Stimulated activated CD4-positive, alpha-beta T cell treated with anti-CD3 and anti-CD28 coated beads, Interleukin-1b, Interleukin-23, amount 100 ng/mL, for 24 hours (primary cell): ENCODE results near the gene MUC4.
"Not testable (repeated sequence)": the region's sequence is repeated elsewhere in the genome, so short reads cannot be mapped to it uniquely, and the experiment has no call there.

Experiments used
- DNase-seq, 4 experiments: peaks; one replicate each; pipeline ENCODE4 v3.0.0-alpha.2; 2020; ENCODE audit warnings: low read depth in 4 of 4, low spot score in 1 of 4

Gene MUC4

DNA sequence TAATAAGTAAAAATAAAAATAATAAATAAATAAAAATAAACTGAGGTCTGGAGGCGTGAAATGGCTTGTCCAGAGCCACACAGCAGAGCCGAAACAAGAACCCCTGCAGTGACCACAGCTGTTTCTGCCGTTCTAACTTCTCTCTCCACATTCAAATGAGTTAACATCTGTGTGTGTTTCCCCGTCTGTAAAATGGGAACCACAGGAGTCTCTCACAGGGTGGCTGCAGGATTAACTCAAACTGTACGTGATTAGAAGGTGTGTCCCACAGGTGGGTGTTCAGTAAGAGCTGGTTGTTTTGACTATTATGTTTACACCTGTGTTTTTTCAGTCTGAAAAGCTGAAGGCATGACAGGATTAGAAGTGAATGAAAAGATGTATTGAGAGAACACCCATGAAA lies 27.0 kb upstream of the MUC4 start:
- DNase-seq = no peak

DNA sequence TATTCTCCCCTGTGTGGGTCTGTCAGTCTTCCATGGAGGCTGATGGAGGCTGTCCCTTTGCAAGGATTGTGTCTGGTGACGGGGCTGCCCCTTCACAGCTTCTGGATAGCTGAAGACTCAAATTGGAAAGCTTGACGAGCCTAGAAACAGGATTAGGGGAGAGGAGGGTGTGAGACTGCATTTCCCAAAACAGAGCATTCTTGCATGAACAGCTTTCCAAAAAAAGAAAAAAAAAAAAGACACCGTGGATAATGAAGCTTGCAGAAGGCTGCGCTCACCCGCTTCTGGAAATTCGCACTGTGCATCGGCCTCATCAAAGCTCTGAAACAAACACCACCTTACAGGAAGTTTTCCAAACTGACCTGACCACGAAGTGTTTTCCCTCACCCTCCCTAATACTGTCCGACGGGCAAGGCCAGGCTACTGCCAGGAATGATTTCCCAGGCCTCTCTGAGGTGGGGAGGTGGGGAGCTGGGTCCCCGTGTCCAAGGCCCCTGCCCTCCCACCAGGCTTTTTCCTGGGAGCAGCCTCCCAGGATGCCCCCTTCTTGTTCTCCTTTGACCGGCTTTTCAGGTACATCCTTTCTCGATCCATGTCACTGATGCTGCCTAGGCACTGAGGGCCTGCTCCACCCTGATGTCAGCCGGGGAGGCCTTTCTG lies 24.9 kb upstream of the MUC4 start:
- DNase-seq = no peak

DNA sequence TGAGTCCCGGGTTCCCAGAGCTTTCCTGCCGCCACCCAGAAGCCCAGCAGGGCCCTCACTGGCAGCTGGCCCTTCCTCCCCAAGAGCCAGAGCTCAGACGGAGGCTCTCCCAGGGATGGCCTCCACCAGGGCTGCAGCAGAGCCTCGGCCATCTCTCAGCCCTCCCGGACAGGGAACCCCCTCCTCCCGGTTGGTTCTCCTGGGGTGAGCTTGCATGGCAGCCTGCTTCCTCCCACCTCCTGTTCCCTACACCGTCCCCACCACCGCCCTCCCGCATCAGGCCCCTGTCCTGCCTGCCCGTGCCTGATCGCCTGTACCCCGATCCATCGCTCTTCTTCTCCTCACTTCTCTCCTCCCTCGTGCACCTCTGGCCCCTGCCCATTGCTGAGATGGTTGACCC lies 24.1 kb upstream of the MUC4 start:
- no peak for DNase-seq

DNA sequence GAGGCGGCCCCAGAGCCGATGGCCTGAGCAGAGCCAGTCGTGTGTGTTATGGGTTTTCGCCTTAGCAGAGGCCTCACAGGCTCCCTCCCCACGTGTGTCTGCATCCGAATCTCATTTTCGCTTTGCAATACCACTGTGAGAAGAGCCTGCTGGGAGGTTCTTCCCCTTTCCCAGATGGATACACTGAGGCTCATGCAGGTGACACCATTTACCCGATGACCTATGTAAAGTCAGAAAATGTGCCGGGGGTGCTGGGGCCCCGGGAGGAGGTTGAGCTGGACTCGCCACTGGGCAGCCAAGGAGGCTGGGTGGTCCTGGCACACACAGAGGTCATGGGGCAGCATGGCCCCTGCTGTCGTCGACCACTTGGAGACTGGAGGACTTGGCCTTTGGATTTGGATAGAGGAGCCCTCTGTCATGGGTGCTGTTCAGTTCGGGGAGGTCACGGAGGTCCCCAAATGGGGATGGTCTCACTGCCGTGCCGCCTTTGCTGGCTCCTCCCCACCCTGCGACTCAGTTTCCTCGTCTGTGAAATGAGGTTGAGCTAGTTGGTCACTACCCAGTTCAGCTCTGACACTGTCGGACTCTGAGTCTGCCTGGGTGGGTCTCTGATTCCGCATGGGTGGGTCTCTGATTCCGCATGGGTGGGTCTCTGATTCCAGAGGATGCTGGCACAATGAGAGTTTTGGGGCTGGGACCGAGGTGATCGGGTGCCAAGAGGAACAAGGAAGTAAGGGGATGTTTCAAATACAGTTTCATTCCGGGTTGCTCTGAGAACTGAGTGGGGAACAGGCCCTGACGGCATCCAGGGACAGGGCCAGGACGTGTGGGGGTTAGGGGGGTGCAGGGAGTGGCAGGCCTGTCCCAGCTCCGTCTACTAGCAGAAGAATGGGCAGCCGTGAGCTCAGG lies 23.2 kb upstream of the MUC4 start:
- DNase-seq = no peak

DNA sequence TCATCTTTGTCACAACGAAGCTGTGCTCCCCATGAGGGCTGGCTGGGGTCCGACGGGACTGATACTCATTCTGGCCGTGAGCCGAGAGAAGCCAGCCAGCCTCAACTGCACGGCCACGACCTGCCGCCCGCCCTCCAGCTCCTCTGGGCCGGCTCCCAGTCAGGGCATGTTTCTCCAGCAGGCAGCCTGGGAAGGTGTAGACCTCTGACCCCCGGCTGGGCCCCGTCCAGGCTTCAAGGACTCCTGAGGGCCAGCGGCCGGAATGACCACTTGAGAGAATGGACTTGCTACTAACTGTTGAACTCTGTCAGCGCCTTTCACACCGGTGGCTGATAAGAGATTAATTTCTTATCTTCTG lies 18.1 kb upstream of the MUC4 start:
- no peak for DNase-seq

DNA sequence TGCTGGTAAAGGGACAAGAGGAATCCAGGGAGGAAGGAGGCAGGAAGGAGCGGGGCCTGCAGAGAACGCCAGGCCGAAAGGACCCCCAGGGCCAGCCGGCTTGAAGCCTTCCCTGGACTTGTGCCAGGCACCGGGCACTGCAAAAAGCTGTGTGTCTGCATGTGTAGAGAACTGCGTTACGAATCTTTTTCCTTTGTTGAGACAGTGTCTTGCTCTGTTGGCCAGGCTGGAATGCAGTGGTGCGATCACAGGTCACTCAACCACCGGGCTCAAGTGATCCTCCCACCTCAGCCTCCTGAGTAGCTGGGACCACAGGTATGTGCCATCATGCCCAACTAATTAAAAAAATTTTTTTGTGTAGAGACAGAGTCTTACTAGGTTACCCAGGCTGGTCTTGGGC lies 17.0 kb upstream of the MUC4 start:
- no peak for DNase-seq

DNA sequence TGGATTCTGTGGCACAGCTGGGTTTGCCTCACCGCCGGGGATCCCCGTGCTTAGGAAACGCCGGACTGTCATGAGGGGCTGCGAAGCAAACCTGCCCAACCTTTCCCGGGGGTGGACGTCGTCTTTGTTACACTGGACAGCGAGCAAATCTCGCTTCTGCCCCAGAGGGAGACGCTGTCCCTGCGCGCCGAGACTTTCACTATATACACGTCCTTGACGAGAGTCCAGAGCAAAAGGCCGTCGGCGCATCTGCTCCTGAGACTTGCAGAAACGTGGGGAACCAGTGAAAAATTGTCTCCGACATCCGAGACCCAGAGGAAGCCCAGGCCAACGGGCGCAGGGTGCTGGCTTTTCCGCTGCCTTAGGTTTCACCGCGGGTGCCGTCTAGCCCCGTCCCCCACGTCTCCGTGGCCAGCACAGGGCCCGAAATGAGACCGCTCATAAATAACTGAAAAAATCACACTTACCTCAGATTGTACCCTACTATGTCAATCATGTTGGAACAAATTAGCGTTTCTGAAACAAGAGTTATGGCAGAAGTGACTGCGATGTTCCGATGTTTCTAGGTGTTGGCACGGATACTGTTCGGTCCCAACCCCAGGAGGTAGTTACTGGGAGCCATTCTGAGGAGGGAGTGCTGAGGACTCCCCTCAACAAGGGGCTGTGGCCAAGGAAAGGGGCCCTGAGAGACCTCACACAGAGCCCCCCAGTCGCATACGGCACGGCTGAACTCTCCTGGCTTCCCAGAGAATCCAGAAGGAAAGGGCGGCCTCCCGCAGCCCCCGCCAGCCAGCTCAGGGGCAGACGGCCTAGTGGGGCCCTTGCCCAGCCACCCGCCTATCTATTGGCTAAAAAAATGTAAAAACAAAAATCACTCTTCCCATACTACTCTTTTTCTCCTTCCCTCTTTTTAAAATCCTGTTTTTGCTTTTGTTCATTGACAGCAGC lies 14.4 kb upstream of the MUC4 start:
- no peak for DNase-seq

DNA sequence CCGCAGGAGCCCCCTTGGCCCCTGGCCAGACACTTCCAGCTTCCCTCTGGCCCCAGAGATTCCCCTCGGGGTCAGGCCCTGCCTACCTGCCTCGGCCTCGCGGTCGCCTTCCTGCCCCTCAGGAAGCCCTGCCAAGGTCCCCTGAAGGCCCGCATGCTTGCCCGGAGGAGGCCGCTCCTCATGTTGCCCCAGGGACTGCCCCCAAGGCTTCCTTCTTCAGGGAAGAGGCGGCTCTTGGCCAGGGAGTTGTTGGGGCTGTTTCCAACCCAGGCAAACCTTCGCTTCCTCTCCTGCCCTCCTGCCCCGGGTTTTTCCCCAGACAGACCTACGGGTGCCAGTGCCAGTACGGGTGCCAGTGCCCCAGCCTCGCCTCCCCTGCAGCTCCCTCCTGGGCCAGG lies 13.5 kb upstream of the MUC4 start:
- DNase-seq = no peak

DNA sequence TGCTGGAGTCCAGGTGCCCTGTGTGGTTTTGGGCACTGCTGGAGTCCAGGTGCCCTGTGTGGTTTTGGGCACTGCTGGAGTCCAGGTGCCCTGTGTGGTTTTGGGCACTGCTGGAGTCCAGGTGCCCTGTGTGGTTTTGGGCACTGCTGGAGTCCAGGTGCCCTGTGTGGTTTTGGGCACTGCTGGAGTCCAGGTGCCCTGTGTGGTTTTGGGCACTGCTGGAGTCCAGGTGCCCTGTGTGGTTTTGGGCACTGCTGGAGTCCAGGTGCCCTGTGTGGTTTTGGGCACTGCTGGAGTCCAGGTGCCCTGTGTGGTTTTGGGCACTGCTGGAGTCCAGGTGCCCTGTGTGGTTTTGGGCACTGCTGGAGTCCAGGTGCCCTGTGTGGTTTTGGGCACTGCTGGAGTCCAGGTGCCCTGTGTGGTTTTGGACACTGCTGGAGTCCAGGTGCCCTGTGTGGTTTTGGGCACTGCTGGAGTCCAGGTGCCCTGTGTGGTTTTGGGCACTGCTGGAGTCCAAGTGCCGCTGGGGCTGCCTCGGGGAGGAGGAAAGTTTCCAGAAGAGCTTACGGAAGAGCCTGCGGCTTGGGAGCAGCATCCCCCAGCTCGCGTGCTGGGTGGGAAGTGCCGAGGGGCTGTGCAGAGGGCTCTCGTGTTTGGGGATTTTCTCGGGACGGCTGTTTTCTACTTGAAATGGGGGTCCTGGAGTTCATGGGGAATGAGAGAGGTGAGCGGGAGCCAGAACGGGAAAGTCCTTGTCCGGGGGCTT lies 12.9 kb upstream of the MUC4 start:
- DNase-seq = not testable (repeated sequence)

DNA sequence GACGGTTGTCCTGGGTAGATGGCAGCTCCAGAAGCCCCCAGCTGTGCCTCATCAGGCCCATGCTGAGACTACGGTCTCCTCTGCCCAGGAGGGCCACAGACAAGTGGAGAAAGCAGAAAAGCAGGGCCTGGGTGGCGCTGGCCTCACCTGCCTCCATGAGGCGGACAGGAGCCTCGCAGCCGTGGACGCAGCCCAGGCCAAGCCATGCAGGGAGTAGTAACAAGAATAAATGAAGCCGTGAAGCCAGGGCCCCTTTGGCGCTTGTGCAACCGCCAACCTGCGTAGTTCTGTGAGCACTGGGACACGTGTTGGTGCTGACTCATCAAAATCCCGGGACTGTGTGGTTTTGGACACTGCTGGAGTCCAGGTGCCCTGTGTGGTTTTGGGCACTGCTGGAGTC lies 12.3 kb upstream of the MUC4 start:
- no peak for DNase-seq

DNA sequence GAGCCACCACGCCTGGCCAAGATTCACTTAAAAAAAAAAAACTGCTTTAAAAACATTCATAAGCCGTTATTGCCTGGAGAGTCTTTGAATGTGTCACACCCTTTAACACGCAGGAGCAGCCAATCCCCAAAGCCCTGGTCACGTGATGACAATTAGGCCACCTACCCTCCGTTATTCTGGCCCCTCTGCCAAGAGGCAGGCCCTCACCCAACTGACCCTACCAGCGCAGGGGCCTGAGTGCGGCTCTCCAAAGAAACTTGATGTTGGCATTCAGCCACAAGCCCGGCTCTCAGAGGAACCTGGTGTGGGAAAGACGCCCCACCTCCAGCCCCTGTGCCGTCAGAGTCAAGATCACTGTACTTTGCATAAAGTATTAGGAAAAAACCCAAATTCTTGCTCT lies 11.6 kb upstream of the MUC4 start:
- no peak for DNase-seq

DNA sequence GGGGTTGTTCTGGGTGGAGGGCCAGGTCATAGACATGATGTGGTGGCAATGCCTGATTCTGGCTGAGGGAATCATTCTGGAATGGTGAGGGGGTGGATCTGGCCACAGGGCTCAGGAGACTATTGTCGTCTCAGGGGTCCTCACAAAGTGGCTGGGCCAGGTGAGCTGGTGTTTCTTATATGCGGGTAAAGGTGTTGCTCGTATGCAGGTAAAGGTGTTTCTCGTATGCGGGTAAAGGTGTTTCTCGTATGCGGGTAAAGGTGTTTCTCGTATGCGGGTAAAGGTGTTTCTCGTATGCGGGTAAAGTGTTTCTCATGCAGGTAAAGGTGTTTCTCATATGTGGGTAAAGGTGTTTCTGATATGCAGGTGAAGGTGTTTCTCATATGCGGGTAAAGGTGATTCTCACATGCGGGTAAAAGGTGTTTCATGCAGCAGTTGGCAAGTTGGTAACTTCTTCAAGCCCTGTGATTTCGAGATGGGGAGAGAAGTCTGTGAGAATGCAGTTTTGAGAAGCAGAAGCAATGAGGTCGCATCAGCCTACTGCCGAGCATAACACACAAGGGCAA lies 10.5 kb upstream of the MUC4 start:
- DNase-seq = no peak

DNA sequence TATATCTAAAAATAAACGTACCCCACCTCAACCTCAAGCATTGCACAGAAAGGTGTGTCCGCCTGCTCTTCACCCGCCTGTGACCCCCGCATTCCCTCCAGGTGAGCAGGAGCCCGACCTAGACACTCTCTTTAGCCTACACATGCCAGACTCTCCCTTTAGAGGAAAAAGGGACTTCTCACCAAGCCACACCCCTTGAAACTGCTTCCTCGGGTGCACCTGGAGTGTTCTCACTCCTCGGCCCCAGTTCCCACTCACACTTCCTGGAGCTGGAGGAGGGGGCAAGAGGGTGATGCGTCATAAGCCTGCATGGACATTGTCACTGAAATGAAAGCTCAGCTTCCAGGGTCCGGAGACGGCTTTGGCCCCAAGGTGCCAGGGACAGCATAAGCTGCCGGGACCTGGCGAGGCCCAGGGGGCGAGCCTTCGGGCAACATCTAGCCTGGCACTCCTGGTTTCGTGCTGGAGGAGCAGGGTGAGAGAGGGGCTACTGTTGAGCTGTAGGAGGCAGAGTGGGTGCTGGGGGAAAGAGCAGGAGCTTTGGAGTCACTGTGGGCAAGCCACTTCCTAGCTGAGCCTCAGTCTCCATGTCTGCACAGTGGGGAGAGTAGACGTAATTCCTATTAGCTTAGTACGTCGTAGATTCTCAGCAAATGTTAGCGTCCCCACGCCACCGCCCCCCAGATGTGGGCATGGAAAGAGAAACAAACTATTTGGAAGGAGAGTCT lies 9.8 kb upstream of the MUC4 start:
- no peak for DNase-seq

DNA sequence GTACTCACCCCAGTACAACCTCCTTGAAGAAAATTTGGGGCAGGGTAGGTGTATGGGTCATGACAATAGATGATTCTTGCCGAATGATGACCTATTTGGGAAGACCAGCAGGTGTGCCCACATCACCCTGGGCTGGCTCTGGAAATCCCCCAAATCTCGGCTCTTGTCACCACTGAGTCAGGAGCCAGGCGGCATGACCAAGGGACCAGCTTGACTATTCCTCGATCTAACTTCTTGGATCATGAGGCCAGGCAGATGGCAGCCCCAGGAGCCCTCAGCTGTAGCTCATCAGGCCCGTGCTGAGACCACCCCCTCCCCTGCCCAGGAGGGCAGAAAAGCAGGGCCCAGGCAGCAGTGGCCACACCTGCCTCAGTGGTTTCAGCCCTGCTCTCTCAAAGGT lies 9.2 kb upstream of the MUC4 start:
- no peak for DNase-seq

DNA sequence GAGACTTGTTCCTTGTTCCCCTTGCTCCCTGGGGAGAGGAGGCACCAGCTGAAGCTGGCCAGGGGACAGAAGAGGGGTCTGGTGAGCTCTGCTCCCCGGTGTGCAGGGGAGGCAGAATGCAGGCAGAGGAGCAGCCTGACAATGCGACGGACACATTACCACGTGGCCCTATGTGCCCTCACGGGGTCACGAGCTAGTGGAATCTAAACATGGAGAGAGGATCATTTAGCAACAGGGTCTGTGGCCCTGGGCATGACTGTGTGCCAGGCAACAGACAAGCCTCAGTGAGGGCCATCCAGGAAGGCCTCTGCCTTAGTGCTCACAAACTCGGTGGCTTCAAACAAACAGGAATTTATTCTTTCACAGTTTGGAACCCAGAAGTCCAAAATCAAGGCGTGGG lies 8.5 kb upstream of the MUC4 start:
- DNase-seq = no peak

DNA sequence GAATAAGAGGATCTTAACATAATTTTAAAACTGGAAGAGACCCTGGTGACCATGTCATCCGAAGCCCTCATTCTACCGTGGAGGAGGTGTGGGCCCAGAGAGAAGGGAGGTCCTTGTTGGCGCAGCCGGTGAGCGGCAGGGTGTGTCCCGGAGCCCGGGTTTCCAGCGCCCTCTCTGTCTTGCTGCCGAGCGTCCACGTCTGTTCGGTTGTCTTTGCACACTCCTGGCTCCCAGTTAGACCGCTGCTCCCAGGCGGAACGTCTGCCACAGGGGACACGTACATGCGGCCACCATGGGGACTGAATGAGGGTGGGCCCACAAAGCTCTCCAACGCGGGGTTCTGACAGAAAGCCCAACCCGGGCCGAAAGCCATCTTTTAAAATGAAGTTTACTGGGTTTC lies 6.6 kb upstream of the MUC4 start:
- DNase-seq = no peak

DNA sequence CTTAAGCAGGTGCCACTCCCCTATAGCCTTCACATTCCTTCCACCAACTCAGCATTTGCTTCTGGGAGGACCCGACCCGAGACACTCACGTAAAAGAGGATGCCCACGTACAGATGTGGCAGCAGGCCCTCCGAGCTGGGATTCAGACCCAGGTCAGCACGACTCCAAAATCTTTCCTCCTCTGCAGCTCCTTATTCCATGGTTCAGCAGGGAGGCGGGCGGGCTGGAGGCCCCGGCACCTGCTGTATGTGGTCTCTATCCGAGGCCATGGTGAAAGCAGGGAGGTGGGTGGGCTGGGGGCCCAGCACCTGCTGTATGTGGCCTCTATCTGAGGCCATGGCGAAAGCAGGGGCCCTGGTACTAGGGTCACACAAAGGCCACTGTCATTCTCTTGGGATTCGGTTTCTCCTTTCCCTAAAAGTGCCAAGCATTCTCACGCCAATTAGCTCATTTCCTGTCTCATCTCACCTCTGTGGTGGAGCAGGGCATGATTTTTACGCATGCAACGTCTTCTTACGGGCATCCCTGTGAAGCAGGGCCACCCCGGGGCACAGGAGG lies 5.9 kb upstream of the MUC4 start:
- no peak for DNase-seq

DNA sequence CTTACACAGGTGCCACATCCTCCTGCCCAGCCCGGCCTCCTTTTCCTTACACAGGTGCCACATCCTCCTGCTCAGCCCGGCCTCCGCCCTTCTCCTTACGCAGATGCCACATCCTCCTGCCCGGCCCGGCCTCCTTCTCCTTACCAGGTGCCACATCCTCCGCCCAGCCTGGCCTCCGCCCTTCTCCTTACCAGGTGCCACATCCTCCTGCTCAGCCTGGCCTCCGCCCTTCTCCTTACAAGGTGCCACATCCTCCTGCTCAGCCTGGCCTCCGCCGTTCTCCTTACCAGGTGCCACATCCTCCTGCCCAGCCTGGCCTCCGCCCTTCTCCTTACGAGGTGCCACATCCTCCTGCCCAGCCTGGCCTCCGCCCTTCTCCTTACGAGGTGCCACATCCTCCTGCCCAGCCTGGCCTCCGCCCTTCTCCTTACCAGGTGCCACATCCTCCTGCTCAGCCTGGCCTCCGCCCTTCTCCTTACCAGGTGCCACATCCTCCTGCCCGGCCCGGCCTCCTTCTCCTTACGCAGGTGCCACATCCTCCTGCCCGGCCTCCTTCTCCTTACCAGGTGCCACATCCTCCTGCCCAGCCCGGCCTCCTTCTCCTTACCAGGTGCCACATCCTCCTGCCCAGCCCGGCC lies 4.7 kb upstream of the MUC4 start:
- not testable (repeated sequence) for DNase-seq

DNA sequence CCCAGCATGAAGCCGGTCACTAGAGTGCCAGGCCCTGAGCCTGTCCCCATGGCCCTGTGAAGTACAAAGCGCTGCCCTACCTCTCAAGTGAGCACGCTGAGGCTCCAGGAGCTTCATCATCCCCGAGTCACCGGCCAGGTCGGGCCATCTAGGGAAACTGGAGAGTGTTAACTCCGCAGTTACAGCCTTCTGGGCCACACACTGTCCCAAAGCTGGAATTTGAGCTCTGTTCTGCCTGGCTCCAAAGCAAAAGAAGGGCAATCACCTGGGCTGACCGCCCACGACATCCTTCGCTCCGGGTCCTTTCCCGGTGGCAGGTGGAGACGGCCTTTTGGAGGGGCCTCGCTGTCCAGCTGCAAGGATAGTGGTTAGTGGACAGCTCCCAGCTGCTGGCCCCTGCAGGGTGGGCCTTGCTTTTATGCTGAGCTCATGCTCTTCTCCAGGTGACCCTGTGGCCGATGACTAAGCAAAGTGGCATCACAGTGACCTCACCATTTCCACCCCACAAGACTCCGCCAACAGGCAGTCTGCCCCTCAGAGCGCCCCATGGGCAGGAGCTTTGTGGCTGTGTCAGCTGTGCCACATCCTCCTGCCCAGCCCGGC lies 3.5 kb upstream of the MUC4 start:
- DNase-seq = no peak
